Vagina (tissue), 2 donors: ENCODE measurements around the gene LZTFL1.

Source experiments
- CTCF ChIP-seq, 3 experiments: fragments of 450-650 bp in 2 of 3; fragments of 200-600 bp in 1 of 3; sonication (generic) in 1 of 3; IDR thresholded peaks; one replicate each; pipeline ENCODE4 v1.5.1; 2017 to 2019; ENCODE audit warnings: antibody characterized with exemption in 3 of 3, mild to moderate bottlenecking in 2 of 3, moderate library complexity in 2 of 3
- POLR2A ChIP-seq, 2 donors: fragments of 450-650 bp; IDR thresholded peaks; one replicate each; pipeline ENCODE4 v1.6.1; 2017; ENCODE audit warnings: antibody characterized with exemption in 2 of 2, mild to moderate bottlenecking in 2 of 2, moderate library complexity in 2 of 2
- POLR2AphosphoS5 ChIP-seq, 2 donors: sonication (generic); formaldehyde crosslinking; IDR thresholded peaks; one replicate each; pipeline ENCODE4 v1.9.0; 2017; ENCODE audit warnings: antibody characterized with exemption in 2 of 2, mild to moderate bottlenecking in 2 of 2, low read depth in 1 of 2; ENCODE audit not compliant: insufficient read depth in 1 of 2

GRCh38 chr3:45826321-45826720 lies 15.6 kb downstream of the LZTFL1 start:
- TF ChIP-seq CTCF (IDR thresholded peaks at IDR 0.05) (no peak), POLR2AphosphoS5 (IDR thresholded peaks at IDR 0.05; ENCODE audit: insufficient read depth in 1 of 2, low read depth in 1 of 2) (no peak), POLR2A (IDR thresholded peaks at IDR 0.05) (no peak)
